NCI-H1417 treated with DMSO at 0.1 percent for 48 hours (cell line): ENCODE results near the gene NRARP.
"Not testable (repeated sequence)": the region's sequence is repeated elsewhere in the genome, so short reads cannot be mapped to it uniquely, and the experiment has no call there.

Experiments
- DNase-seq: peaks from one replicate; lab custom pipeline; 2025; lab: John Stamatoyannopoulos, UW

The NRARP gene

GRCh38 chr9:137302118-137302448 is at the start of gene NRARP:
Gene NRARP (minus strand): TSS chr9:137302271. CDS start chr9:137301928, 343 bp downstream.
- no peak for DNase-seq

GRCh38 chr9:137350696-137351584 is 48.9 kb upstream of the NRARP start:
- no peak for DNase-seq

GRCh38 chr9:137349471-137350033 is 47.5 kb upstream of the NRARP start:
- no peak for DNase-seq

- no peak for DNase-seq
Measured at GRCh38 chr9:137348769-137349470, 46.8 kb upstream of the NRARP start.

- DNase-seq, result no peak
Measured at GRCh38 chr9:137347928-137348327, 45.9 kb upstream of the NRARP start.

GRCh38 chr9:137342482-137342881 is 40.4 kb upstream of the NRARP start:
- no peak for DNase-seq

- no peak for DNase-seq
Measured at GRCh38 chr9:137341227-137341626, 39.2 kb upstream of the NRARP start.

GRCh38 chr9:137339908-137340462 is 37.9 kb upstream of the NRARP start:
- not testable (repeated sequence) for DNase-seq

GRCh38 chr9:137339045-137339907 is 37.2 kb upstream of the NRARP start:
- DNase-seq, result no peak

- DNase-seq, result no peak
Measured at GRCh38 chr9:137336735-137337134, 34.7 kb upstream of the NRARP start.

GRCh38 chr9:137333016-137333671 is 31.1 kb upstream of the NRARP start:
- DNase-seq, result no peak

GRCh38 chr9:137331929-137332328 is 29.9 kb upstream of the NRARP start:
- DNase-seq, result no peak

GRCh38 chr9:137330689-137331088 is 28.6 kb upstream of the NRARP start:
- no peak for DNase-seq

GRCh38 chr9:137329590-137329989 is 27.5 kb upstream of the NRARP start:
- DNase-seq, result not testable (repeated sequence)

- DNase-seq, result not testable (repeated sequence)
Measured at GRCh38 chr9:137327641-137328550, 25.8 kb upstream of the NRARP start.

GRCh38 chr9:137326445-137327065 is 24.5 kb upstream of the NRARP start:
- no peak for DNase-seq

GRCh38 chr9:137325799-137326198 is 23.7 kb upstream of the NRARP start:
- DNase-seq, result no peak

GRCh38 chr9:137325124-137325523 is 23.1 kb upstream of the NRARP start:
- DNase-seq, result no peak

GRCh38 chr9:137323531-137324331 is 21.7 kb upstream of the NRARP start:
- no peak for DNase-seq
